Cardiac fibroblast (primary cell): Measurements from ENCODE around the gene TMED9.
A peak's percentile ranks its signal among the peaks of the same experiment; 100 is the strongest.

ENCODE experiments used
- DNase-seq, 2 donors: peaks; one replicate each; pipeline versions ENCODE4 v3.0.0 to v3.0.0-alpha.2; 2010; ENCODE audit warnings: low read depth in 2 of 2
- H3K4me3 ChIP-seq, 2 donors: replicated peaks in 1 of 2; 1 replicate in 1 of 2; 2 replicates in 1 of 2; pipeline ENCODE4 v1.5.1; 2011; ENCODE audit warnings: low read depth in 2 of 2, low read length in 2 of 2, mild to moderate bottlenecking in 2 of 2, moderate library complexity in 1 of 2
- CTCF ChIP-seq: IDR thresholded peaks from one replicate; pipeline ENCODE4 v1.5.1; 2011; ENCODE audit warnings: low read depth, mild to moderate bottlenecking, low read length, inconsistent platforms

TMED9 gene

GRCh38 chr5:177605078-177605477 lies 13.1 kb downstream of the TMED9 start:
- TF ChIP-seq CTCF, result no peak
- DNase-seq, result no peak
- no peak overlapping the region for H3K4me3 ChIP-seq

- TF ChIP-seq CTCF, result no peak
- no peak for DNase-seq
- no peak overlapping the region for H3K4me3 ChIP-seq
Observed at GRCh38 chr5:177605667-177606066, 13.7 kb downstream of the TMED9 start.

- no peak overlapping the region for H3K4me3 ChIP-seq
- no peak for TF ChIP-seq CTCF
- no peak for DNase-seq
Observed at GRCh38 chr5:177606071-177607051, 14.4 kb downstream of the TMED9 start.

- H3K4me3 ChIP-seq, result no peak overlapping the region
- TF ChIP-seq CTCF, result no peak
- no peak for DNase-seq
Observed at GRCh38 chr5:177607115-177607451, 15.1 kb downstream of the TMED9 start.

- TF ChIP-seq CTCF, result peak; percentile 93
- H3K4me3 ChIP-seq, result no peak overlapping the region
- DNase-seq, result peak; percentile 77 to 90
Observed at GRCh38 chr5:177607452-177608192, 15.6 kb downstream of the TMED9 start.

- H3K4me3 ChIP-seq, result no peak overlapping the region
- TF ChIP-seq CTCF, result no peak
- DNase-seq, result no peak
Observed at GRCh38 chr5:177608243-177609075, 16.5 kb downstream of the TMED9 start.
